GM19455 (cell line): ENCODE results near the gene ST6GALNAC3.

Experiments
- ATAC-seq: cut with Tn5 transposase; IDR thresholded peaks from one replicate; pipeline ENCODE4 v1.9.1; 2021; ENCODE audit not compliant: unreplicated experiment

Gene ST6GALNAC3

GRCh38 chr1:76186554-76187170, 112.1 kb downstream of the ST6GALNAC3 start:
- no peak for ATAC-seq

- no peak for ATAC-seq
Measured at GRCh38 chr1:76187436-76187835, 112.9 kb downstream of the ST6GALNAC3 start.

DNA sequence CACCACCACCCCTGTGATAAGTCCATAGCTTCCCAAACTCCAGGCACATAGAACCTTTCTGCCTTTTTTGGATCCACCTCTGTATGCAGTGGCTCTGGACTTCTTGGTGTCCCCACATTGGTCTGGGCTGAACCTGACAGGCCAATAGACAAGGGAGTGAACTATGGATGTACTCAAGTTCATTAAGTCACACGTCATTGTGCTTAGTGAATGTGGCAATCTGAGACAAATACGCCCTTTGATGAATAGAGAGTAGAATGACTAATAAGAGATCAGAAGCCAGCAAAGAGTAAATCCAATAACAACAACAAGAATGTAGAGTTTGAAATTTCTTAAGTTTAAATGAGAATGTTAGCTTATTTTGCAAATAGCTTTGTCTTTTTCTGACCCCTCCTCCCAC, 114.8 kb downstream of the ST6GALNAC3 start:
- ATAC-seq = no peak

GRCh38 chr1:76190749-76191424, 116.3 kb downstream of the ST6GALNAC3 start:
- peak; percentile 48 for ATAC-seq

DNA sequence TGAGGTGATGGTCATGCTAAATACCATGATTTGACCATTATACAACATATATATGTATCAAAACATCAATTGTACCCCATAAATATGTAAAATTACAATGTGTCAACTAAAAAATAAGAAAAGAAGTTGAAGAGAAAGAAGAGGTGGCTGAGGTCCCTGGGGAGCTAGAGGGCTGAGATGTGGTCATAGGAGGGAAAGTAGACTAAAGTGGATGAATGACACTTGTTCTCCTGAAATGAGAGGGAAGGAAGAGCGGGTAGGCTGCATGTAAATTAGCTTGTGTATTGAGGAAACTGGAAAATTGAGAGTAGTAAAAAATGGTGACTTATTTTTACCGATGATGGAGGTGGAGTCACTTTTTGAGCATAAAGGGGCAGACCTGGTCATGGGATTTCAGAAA, 117.0 kb downstream of the ST6GALNAC3 start:
- no peak for ATAC-seq

DNA sequence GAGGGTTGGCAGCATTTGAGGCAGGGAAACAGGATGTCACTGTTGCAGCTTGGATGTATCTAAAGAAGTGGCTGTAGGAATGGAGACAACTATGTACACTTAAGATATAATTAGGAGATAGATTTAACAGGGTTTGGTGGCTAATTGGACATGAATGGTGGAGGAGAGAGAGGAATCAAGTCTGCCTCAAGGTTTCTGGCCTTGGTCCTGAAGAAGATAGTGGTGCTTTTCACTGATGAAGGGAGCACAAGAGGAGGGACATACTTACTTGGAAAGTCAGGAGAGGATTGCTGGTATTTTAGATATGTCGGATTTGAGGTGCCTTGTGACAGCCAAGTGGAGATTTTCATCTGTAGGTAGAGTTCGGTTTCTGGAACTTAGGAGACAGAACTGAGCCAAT, 123.9 kb downstream of the ST6GALNAC3 start:
- ATAC-seq = no peak

GRCh38 chr1:76202670-76203069, 128.1 kb downstream of the ST6GALNAC3 start:
- ATAC-seq = no peak

GRCh38 chr1:76203127-76203526, 128.6 kb downstream of the ST6GALNAC3 start:
- ATAC-seq = no peak

DNA sequence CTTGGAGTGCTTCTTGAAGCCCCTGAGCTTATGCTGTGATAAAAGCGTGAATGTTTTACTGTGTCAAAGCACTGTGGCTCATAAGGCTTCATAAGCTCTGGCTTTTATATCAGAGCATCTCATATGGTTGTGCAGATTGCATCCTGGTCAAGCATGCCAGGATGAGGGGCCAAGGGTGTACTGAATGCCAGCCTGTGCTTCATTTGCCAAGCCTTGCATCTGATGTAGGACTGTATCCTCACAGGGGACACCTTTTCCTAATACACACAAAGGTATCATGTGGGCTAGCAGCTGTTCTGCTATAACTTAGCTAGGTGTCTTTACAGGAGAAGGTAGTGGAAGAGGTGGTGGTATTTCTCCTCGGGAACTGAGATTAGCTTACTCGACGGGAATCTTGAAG, 134.7 kb downstream of the ST6GALNAC3 start:
- ATAC-seq = no peak

DNA sequence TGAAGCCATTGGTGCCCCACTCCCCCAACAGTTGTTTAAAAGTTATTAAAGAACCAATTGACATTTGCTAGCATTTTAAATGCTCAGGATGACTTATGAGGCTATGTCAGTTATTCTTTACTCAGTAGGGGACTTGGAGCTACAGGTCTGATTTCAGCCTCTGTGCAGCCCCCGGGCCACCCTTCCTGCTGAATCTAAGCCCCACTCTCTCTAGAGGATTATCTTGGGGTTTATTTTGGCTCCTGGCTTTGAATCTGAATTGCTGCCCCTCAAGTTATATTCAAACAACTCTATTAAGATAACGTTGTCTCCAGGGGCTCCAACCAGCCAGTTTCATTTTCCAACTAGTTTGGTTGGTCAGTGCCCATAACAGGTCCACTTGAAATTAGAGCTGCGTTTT, 135.1 kb downstream of the ST6GALNAC3 start:
- ATAC-seq = no peak

DNA sequence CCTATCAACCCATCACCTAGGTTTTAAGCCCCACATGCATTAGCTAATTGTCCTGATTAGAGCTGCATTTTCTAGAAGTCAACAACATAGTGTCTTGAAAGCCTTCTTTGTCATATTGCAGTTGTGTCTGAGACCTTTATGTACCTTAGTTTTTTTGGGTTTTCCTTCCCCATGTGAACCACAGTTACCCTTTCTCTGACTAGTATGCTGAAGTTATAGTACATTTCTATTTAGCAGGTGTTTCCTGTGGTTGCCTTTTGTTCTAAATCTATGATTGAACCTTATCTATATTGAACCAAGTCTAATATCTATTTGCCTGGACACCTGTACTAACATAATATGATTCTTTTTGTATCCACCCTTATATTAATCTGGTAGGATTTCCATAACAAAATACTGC, 135.6 kb downstream of the ST6GALNAC3 start:
- ATAC-seq = no peak

- ATAC-seq = no peak
Measured at GRCh38 chr1:76218888-76219287, 144.3 kb downstream of the ST6GALNAC3 start.

- ATAC-seq = no peak
Measured at GRCh38 chr1:76219366-76219818, 144.8 kb downstream of the ST6GALNAC3 start.

- no peak for ATAC-seq
Measured at GRCh38 chr1:76224752-76225151, 150.2 kb downstream of the ST6GALNAC3 start.

DNA sequence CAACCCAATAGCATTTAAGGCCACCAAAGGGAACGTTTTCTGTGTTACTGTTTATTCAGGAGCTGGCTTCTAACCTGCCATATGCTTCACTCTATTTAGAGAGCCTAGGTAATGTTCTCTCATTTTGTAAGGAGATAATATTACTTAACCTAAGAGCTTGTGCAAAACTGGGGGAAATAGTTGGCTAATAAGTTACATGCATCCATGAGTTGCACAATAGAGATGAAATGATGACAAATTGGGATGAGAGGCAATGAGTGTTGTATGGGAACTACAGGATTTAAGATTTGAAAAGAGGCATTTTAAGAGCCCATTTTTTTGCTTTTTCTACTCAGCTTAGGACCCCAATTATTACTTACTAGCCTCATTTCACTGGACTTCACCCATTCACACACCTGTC, 151.0 kb downstream of the ST6GALNAC3 start:
- ATAC-seq = no peak

DNA sequence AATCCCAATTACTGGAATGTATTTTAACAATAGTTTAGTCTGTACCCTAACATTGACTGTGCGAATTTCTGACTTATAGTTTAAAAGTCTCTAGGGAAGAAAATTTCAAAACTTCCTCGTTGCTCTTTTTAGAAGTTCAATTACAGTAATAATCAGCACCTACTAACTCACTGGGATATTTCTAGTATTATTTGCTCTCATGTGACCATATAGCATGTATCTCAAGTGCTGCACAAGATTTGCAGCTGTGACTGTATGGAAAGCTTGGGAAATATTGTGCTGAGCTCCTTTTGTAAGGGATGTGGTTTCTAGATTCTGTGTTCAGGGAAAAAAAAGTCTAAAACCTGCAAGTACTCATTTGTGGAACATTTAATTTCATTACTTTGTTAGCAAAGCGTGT, 153.1 kb downstream of the ST6GALNAC3 start:
- ATAC-seq = no peak

GRCh38 chr1:76229279-76230005, 154.9 kb downstream of the ST6GALNAC3 start:
- ATAC-seq = no peak

- ATAC-seq = no peak
Measured at GRCh38 chr1:76230842-76231281, 156.3 kb downstream of the ST6GALNAC3 start.

DNA sequence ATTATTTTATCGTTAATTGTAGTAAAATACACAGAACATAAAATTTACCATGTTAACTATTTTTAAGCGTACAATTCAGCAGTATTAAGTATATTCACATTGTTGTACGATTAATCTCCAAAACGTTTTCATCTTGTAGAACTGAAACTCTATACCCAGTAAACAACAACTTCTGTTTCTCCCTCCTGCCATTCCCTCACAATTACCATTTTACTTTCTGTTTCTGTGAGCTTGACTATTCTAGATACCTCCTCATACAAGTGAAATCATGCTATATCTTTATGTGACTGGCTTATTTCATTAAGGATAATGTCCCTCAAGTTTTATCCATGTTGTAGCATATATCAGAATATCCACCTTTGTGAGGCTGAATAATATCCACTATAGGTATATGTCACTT, 156.8 kb downstream of the ST6GALNAC3 start:
- ATAC-seq = no peak

DNA sequence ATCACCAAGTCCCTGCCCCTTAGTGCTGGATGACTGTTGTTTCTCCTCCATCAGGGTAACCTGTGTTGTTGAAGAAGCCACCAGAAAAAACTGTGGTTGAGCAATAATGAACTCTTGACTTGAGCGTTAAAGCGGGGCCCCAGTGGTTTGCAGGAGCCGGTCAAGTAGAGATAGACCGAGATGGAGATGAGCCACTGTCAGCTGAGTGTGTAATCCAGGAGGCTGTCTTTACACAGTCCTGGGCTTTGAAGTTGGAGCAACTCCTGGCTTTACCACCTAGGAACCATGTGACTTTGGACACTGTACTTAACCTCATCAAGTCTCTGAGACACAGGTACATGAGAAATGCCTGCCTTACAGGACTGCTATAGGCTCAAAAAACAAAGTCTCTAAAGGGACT, 158.1 kb downstream of the ST6GALNAC3 start:
- no peak for ATAC-seq

- no peak for ATAC-seq
Measured at GRCh38 chr1:76234061-76234460, 159.5 kb downstream of the ST6GALNAC3 start.

- ATAC-seq = no peak
Measured at GRCh38 chr1:76237211-76237610, 162.7 kb downstream of the ST6GALNAC3 start.
